CD14-positive monocyte (primary cell): ENCODE measurements around the gene LIPA. TPM values are rescaled to one million over a fixed set of nuclear protein-coding genes. Genes with fewer than 3 reads are reported as not detected.

ENCODE experiments used
- DNase-seq, 3 donors: peaks; one replicate each; pipeline ENCODE4 v3.0.0-alpha.2; 2011 to 2022
- H2AFZ ChIP-seq: 2 replicates; pipeline ENCODE4 v1.6.0; 2012; ENCODE audit warnings: mild to moderate bottlenecking, low read depth, low read length, inconsistent platforms; ENCODE audit not compliant: insufficient read depth, poor library complexity, severe bottlenecking
- H3K27ac ChIP-seq, 2 donors: 1 replicate in 1 of 2; 2 replicates in 1 of 2; pipeline ENCODE4 v1.5.1; 2012 to 2013; ENCODE audit warnings: low read length in 2 of 2, control low read depth in 1 of 2, inconsistent platforms in 1 of 2, low read depth in 1 of 2, mild to moderate bottlenecking in 1 of 2
- H3K27me3 ChIP-seq, 2 donors: one replicate each; pipeline versions ENCODE4 v1.6.0 to v1.6.1; 2011 to 2013; ENCODE audit warnings: low read length in 2 of 2; ENCODE audit not compliant: control insufficient read depth in 2 of 2, insufficient read depth in 2 of 2
- H3K36me3 ChIP-seq, 2 donors: replicated peaks in 1 of 2; 1 replicate in 1 of 2; 2 replicates in 1 of 2; pipeline versions ENCODE4 v1.5.1 to v1.6.1; 2012 to 2013; ENCODE audit warnings: low read length in 2 of 2, control low read depth in 1 of 2, inconsistent platforms in 1 of 2, mild to moderate bottlenecking in 1 of 2; ENCODE audit not compliant: insufficient read depth in 2 of 2, control insufficient read depth in 1 of 2
- H3K4me1 ChIP-seq, 2 donors: 1 replicate in 1 of 2; 2 replicates in 1 of 2; pipeline versions ENCODE4 v1.5.1 to v1.6.1; 2012 to 2013; ENCODE audit warnings: low read length in 2 of 2, control low read depth in 1 of 2, inconsistent platforms in 1 of 2, mild to moderate bottlenecking in 1 of 2, moderate library complexity in 1 of 2; ENCODE audit not compliant: insufficient read depth in 2 of 2, control insufficient read depth in 1 of 2
- H3K4me2 ChIP-seq: replicated peaks from 2 replicates; pipeline ENCODE3; 2012; ENCODE audit warnings: low read length, moderate library complexity, mild to moderate bottlenecking; ENCODE audit not compliant: poor library complexity, severe bottlenecking; ENCODE audit errors: extremely low read depth
- H3K4me3 ChIP-seq, 3 experiments: fragments of 200-600 bp in 1 of 3; sonication (generic) in 1 of 3; replicated peaks in 1 of 3; 1 replicate in 2 of 3; 2 replicates in 1 of 3; pipeline ENCODE4 v1.5.1; 2011 to 2013; ENCODE audit warnings: low read length in 3 of 3, mild to moderate bottlenecking in 3 of 3, control low read depth in 2 of 3, low read depth in 2 of 3, inconsistent platforms in 1 of 3, moderate library complexity in 1 of 3
- H3K79me2 ChIP-seq: 2 replicates; pipeline ENCODE4 v1.6.0; 2012; ENCODE audit warnings: mild to moderate bottlenecking, control low read depth, inconsistent platforms, low read length, moderate library complexity; ENCODE audit not compliant: insufficient read depth
- H3K9ac ChIP-seq: 2 replicates; pipeline ENCODE4 v1.6.0; 2017; ENCODE audit warnings: low read length, mild to moderate bottlenecking; ENCODE audit not compliant: insufficient read depth, poor library complexity, severe bottlenecking
- H3K9me3 ChIP-seq, 2 donors: replicated peaks in 1 of 2; 1 replicate in 1 of 2; 2 replicates in 1 of 2; pipeline versions ENCODE4 v1.5.1 to v1.6.1; 2012 to 2013; ENCODE audit warnings: low read length in 2 of 2, control low read depth in 1 of 2; ENCODE audit not compliant: control insufficient read depth in 1 of 2, insufficient read depth in 1 of 2
- H4K20me1 ChIP-seq: 2 replicates; pipeline ENCODE4 v1.6.0; 2012; ENCODE audit warnings: mild to moderate bottlenecking, low read length, control low read depth, moderate library complexity; ENCODE audit not compliant: insufficient read depth
- H3K27ac Mint-ChIP-seq, 7 donors: one replicate each; pipeline ENCODE4 v1.8.0; 2020; ENCODE audit warnings: mild to moderate bottlenecking in 7 of 7, mixed read lengths in 7 of 7, moderate library complexity in 6 of 7, inconsistent platforms in 2 of 7
- H3K27me3 Mint-ChIP-seq, 3 donors: one replicate each; pipeline ENCODE4 v1.8.0; 2021 to 2022; ENCODE audit warnings: low read depth in 3 of 3, mild to moderate bottlenecking in 3 of 3, mixed read lengths in 3 of 3, moderate library complexity in 3 of 3, inconsistent platforms in 1 of 3
- H3K36me3 Mint-ChIP-seq, 2 donors: one replicate each; pipeline ENCODE4 v1.8.0; 2020; ENCODE audit warnings: mixed read lengths in 2 of 2, inconsistent platforms in 1 of 2, mild to moderate bottlenecking in 1 of 2
- H3K4me1 Mint-ChIP-seq: one replicate; pipeline ENCODE4 v1.8.0; 2020; ENCODE audit warnings: mild to moderate bottlenecking, mixed read lengths
- H3K4me3 Mint-ChIP-seq, 2 donors: one replicate each; pipeline ENCODE4 v1.8.0; 2020; ENCODE audit warnings: mild to moderate bottlenecking in 2 of 2, mixed read lengths in 2 of 2, moderate library complexity in 1 of 2
- H3K9me3 Mint-ChIP-seq, 7 donors: one replicate each; pipeline ENCODE4 v1.8.0; 2020 to 2022; ENCODE audit warnings: mixed read lengths in 7 of 7, mild to moderate bottlenecking in 6 of 7, moderate library complexity in 6 of 7, inconsistent platforms in 2 of 7
- CTCF ChIP-seq: fragments of 200-600 bp; IDR thresholded peaks from one replicate; pipeline ENCODE4 v1.8.0; 2022; ENCODE audit warnings: antibody characterized with exemption, mild to moderate bottlenecking
- WGBS: methylation state at CpG from one replicate; pipeline ENCODE4 v1.1.5; 2013; ENCODE audit warnings: missing lambda C conversion rate; ENCODE audit not compliant: insufficient coverage; 5-methylcytosine and 5-hydroxymethylcytosine counted together
- intact Hi-C, 2 donors: fragments of 100-400 bp; cut with micrococcal nuclease; formaldehyde crosslinking; loops; one replicate each; pipeline versions ENCODE4 v1.15.0 to v1.15.1; 2023
- polyA plus RNA-seq, 3 donors: library from polyadenylated mRNA; depleted of rRNA in 1 of 3; unstranded in 2 of 3; stranded (reverse) in 1 of 3; fragments of 300-500 nt in 2 of 3; fragments of >200 nt in 1 of 3; fragmentation: Illumina TruSeq in 2 of 3; gene quantifications; 1 replicate in 2 of 3; 2 replicates in 1 of 3; pipeline ENCODE4 v1.2.3, GENCODE V29; 2012 to 2021

LIPA gene
- polyA plus RNA-seq, 3 donors: 37.4 to 353 (median 289) TPM

- DNase-seq: no peak
- Histone ChIP-seq H3K79me2 (no peaks in the 10 kb centered on the region), H3K36me3 (no peaks in the 10 kb centered on the region), H3K9me3 (peaks cover 8 to 12% of the 10 kb centered on the region in 2 donors), H3K9ac (no peak overlapping the region), H3K27me3 (no peaks in the 10 kb centered on the region), H4K20me1 (no peaks in the 10 kb centered on the region), H3K4me3 (no peak overlapping the region), H3K27ac (no peak overlapping the region), H3K4me1 (peaks cover 12 to 18% of the 10 kb centered on the region in 2 donors), H2AFZ (no peak overlapping the region), H3K4me2 (no peak overlapping the region)
- Mint-ChIP-seq H3K9me3 (peaks cover 0 to 9% (median 7%) of the 10 kb centered on the region in 7 donors), H3K4me3 (no peak overlapping the region), H3K4me1 (peaks cover 17% of the 10 kb centered on the region), H3K27ac (peak overlapping the region in 1 of 7 donors; percentile 41), H3K27me3 (no peaks in the 10 kb centered on the region), H3K36me3 (peaks cover 0 to 3% of the 10 kb centered on the region in 2 donors)
- intact Hi-C loops: no loop called here
- 50% methylated on average over 1 of the region's 1 CpG for WGBS
- TF ChIP-seq CTCF: no peak
These were observed 11.5 kb upstream of the LIPA start for GRCh38 chr10:89263091-89263490.

- Histone ChIP-seq H3K27me3 (no peaks in the 10 kb centered on the region), H3K4me2 (no peak overlapping the region), H3K27ac (no peak overlapping the region), H3K36me3 (no peaks in the 10 kb centered on the region), H3K4me1 (peaks cover 12 to 18% of the 10 kb centered on the region in 2 donors), H3K79me2 (no peaks in the 10 kb centered on the region), H3K4me3 (no peak overlapping the region), H3K9me3 (peaks cover 8 to 12% of the 10 kb centered on the region in 2 donors), H2AFZ (no peak overlapping the region), H4K20me1 (no peaks in the 10 kb centered on the region), H3K9ac (no peak overlapping the region)
- Mint-ChIP-seq H3K27ac (no peak overlapping the region), H3K9me3 (peaks cover 0 to 9% (median 7%) of the 10 kb centered on the region in 7 donors), H3K27me3 (no peaks in the 10 kb centered on the region), H3K36me3 (peaks cover 0 to 3% of the 10 kb centered on the region in 2 donors), H3K4me3 (no peak overlapping the region), H3K4me1 (peaks cover 17% of the 10 kb centered on the region)
- DNase-seq: no peak
- TF ChIP-seq CTCF: no peak
- intact Hi-C loops: no loop called here
- 100% methylated on average over 1 of the region's 5 CpGs for WGBS
These were observed 10.8 kb upstream of the LIPA start for GRCh38 chr10:89262086-89263051.
